Calu3 (cell line): ENCODE results near the gene BCAS1. TPM values are rescaled to one million over a fixed set of nuclear protein-coding genes. Genes with fewer than 3 reads are reported as not detected.

Experiments used
- BruUV-seq: library from RNA; stranded (reverse); fragments of 400-500 nt; replicated peaks from 2 replicates; lab custom pipeline; 2021; lab: Mats Ljungman, UMichigan
- CTCF ChIA-PET: fragments of 300-600 bp; sonication (Branson Sonifier 250); formaldehyde crosslinking; loops from one replicate; lab custom pipeline; 2022; ENCODE audit warnings: antibody characterized with exemption; lab: Charles Lee
- DNase-seq: peaks from one replicate; pipeline ENCODE4 v3.0.0; 2022
- H3K27ac Mint-ChIP-seq: one replicate; pipeline ENCODE4 v1.8.0; 2022; ENCODE audit warnings: mixed read lengths; ENCODE audit not compliant: unreplicated experiment
- H3K27me3 Mint-ChIP-seq: one replicate; pipeline ENCODE4 v1.8.0; 2022; ENCODE audit warnings: mixed read lengths; ENCODE audit not compliant: unreplicated experiment
- H3K36me3 Mint-ChIP-seq: one replicate; pipeline ENCODE4 v1.8.0; 2022; ENCODE audit warnings: mild to moderate bottlenecking, moderate library complexity, mixed read lengths; ENCODE audit not compliant: insufficient read depth, unreplicated experiment
- H3K4me1 Mint-ChIP-seq: one replicate; pipeline ENCODE4 v1.8.0; 2022; ENCODE audit warnings: mild to moderate bottlenecking, low read depth, mixed read lengths; ENCODE audit not compliant: unreplicated experiment
- H3K4me3 Mint-ChIP-seq: one replicate; pipeline ENCODE4 v1.8.0; 2022; ENCODE audit warnings: mild to moderate bottlenecking, low read depth, moderate library complexity, mixed read lengths; ENCODE audit not compliant: unreplicated experiment
- H3K9me3 Mint-ChIP-seq: one replicate; pipeline ENCODE4 v1.8.0; 2022; ENCODE audit warnings: low read depth, mixed read lengths; ENCODE audit not compliant: unreplicated experiment
- CTCF ChIP-seq: fragments of 200-600 bp; IDR thresholded peaks from one replicate; pipeline ENCODE4 v1.8.0; 2022; ENCODE audit warnings: antibody characterized with exemption; ENCODE audit not compliant: unreplicated experiment
- intact Hi-C: fragments of 100-400 bp; cut with micrococcal nuclease; formaldehyde crosslinking; loops from one replicate; pipeline ENCODE4 v1.10.0; 2022; ENCODE audit not compliant: unreplicated experiment
- total RNA-seq: library from RNA; stranded (reverse); gene quantifications from 2 replicates; pipeline ENCODE4 v1.2.3, GENCODE V29; 2022

The BCAS1 gene
- total RNA-seq, 1 experiment from 2014 or later, result 11.1 TPM

- H3K4me1 Mint-ChIP-seq, result peaks cover 23% of the 10 kb centered on the region
- no peak overlapping the region for H3K27ac Mint-ChIP-seq
- peaks cover 6% of the 10 kb centered on the region for H3K9me3 Mint-ChIP-seq
- no peak for DNase-seq
- BruUV-seq, result no TSS peak
- intact Hi-C loops, result no loop called here
- no peaks in the 10 kb centered on the region for H3K27me3 Mint-ChIP-seq
- no peaks in the 10 kb centered on the region for H3K36me3 Mint-ChIP-seq
- TF ChIP-seq CTCF, result no peak
- H3K4me3 Mint-ChIP-seq, result no peak overlapping the region
- CTCF ChIA-PET, result interaction anchor here (0.7 kb wide), 1 partner anchor 776 kb away, joined by 4 read pairs; no protein-coding TSS in a partner anchor
These were observed 119.8 kb downstream of the BCAS1 start for GRCh38 chr20:53950578-53950977.

GRCh38 chr20:53950031-53950430 lies 120.4 kb downstream of the BCAS1 start:
- H3K9me3 Mint-ChIP-seq, result peaks cover 6% of the 10 kb centered on the region
- H3K27ac Mint-ChIP-seq, result no peak overlapping the region
- no peaks in the 10 kb centered on the region for H3K36me3 Mint-ChIP-seq
- H3K27me3 Mint-ChIP-seq, result no peaks in the 10 kb centered on the region
- H3K4me1 Mint-ChIP-seq, result peaks cover 23% of the 10 kb centered on the region
- intact Hi-C loops, result no loop called here
- CTCF ChIA-PET, result interaction anchor here (0.5 to 1.3 kb wide), 3 partner anchors 10 to 777 kb away, joined by 3 to 8 read pairs (median 4); no protein-coding TSS in a partner anchor
- no peak overlapping the region for H3K4me3 Mint-ChIP-seq
- TF ChIP-seq CTCF, result no peak
- DNase-seq, result no peak
- no TSS peak for BruUV-seq

- intact Hi-C loops, result loop anchor here (10.0 kb wide), 1 partner anchor 615 kb away; no protein-coding TSS in a partner anchor
- Mint-ChIP-seq H3K27ac (no peak overlapping the region), H3K27me3 (no peaks in the 10 kb centered on the region), H3K9me3 (peaks cover 6% of the 10 kb centered on the region), H3K4me1 (peaks cover 25% of the 10 kb centered on the region), H3K4me3 (no peak overlapping the region), H3K36me3 (no peaks in the 10 kb centered on the region)
- CTCF ChIA-PET, result interaction anchor here (0.5 to 1.3 kb wide), 2 partner anchors 10 to 240 kb away, joined by 3 to 8 read pairs; no protein-coding TSS in a partner anchor
- BruUV-seq, result no TSS peak
- TF ChIP-seq CTCF, result no peak
- DNase-seq, result peak; percentile 61
These were observed 121.0 kb downstream of the BCAS1 start for GRCh38 chr20:53949319-53949839.

- no peak overlapping the region for H3K4me3 Mint-ChIP-seq
- DNase-seq, result no peak
- no TSS peak for BruUV-seq
- CTCF ChIA-PET, result interaction anchor here (1.3 kb wide), 1 partner anchor 9 kb away, joined by 8 read pairs; no protein-coding TSS in a partner anchor
- H3K27ac Mint-ChIP-seq, result no peak overlapping the region
- intact Hi-C loops, result loop anchor here (10.0 kb wide), 1 partner anchor 614 kb away; no protein-coding TSS in a partner anchor
- H3K27me3 Mint-ChIP-seq, result no peaks in the 10 kb centered on the region
- TF ChIP-seq CTCF, result no peak
- peaks cover 3% of the 10 kb centered on the region for H3K9me3 Mint-ChIP-seq
- no peaks in the 10 kb centered on the region for H3K36me3 Mint-ChIP-seq
- peaks cover 32% of the 10 kb centered on the region for H3K4me1 Mint-ChIP-seq
These were observed 121.7 kb downstream of the BCAS1 start for GRCh38 chr20:53948383-53949318.
